ENCODE data around the gene SPOCD1. TPM values are rescaled to one million over a fixed set of nuclear protein-coding genes. Genes with fewer than 3 reads are reported as not detected.

SPOCD1 gene
- total RNA-seq, 1 donor from 2014 or later = not detected

- H3K4me1 ChIP-seq = peaks cover 31% of the 10 kb centered on the region
- DNase-seq = no peak
- no peaks in the 10 kb centered on the region for H3K36me3 ChIP-seq
- H3K27ac ChIP-seq (replicated peaks) = no peak overlapping the region
- intact Hi-C loops (cut with micrococcal nuclease) = loop anchor here (10.0 kb wide), 1 partner anchor 72 kb away; no protein-coding TSS in a partner anchor
- no peaks in the 10 kb centered on the region for H3K9me3 ChIP-seq (replicated peaks)
- no peak overlapping the region for H3K4me3 ChIP-seq
- H3K27me3 ChIP-seq (ENCODE audit: low read depth) = no peaks in the 10 kb centered on the region
- TF ChIP-seq CTCF (IDR thresholded peaks at IDR 0.05; ENCODE audit: borderline replicate concordance) = no peak
Observed at GRCh38 chr1:31786366-31787060, 29.3 kb downstream of the SPOCD1 start.

- DNase-seq = no peak
- peaks cover 36% of the 10 kb centered on the region for H3K4me1 ChIP-seq
- no peaks in the 10 kb centered on the region for H3K27me3 ChIP-seq (ENCODE audit: low read depth)
- no peaks in the 10 kb centered on the region for H3K9me3 ChIP-seq (replicated peaks)
- TF ChIP-seq CTCF (IDR thresholded peaks at IDR 0.05; ENCODE audit: borderline replicate concordance) = no peak
- no peak overlapping the region for H3K4me3 ChIP-seq
- intact Hi-C loops (cut with micrococcal nuclease) = loop anchor here (10.0 kb wide), 1 partner anchor 71 kb away; no protein-coding TSS in a partner anchor
- no peaks in the 10 kb centered on the region for H3K36me3 ChIP-seq
- H3K27ac ChIP-seq (replicated peaks) = no peak overlapping the region
Observed at GRCh38 chr1:31785947-31786290, 29.9 kb downstream of the SPOCD1 start.

GRCh38 chr1:31785020-31785946 lies 30.5 kb downstream of the SPOCD1 start:
- no peaks in the 10 kb centered on the region for H3K36me3 ChIP-seq

GRCh38 chr1:31784356-31785019 lies 31.3 kb downstream of the SPOCD1 start:
- H3K27me3 ChIP-seq (ENCODE audit: low read depth) = no peaks in the 10 kb centered on the region
- peaks cover 36% of the 10 kb centered on the region for H3K4me1 ChIP-seq
- no peak for TF ChIP-seq CTCF (IDR thresholded peaks at IDR 0.05; ENCODE audit: borderline replicate concordance)
- no peaks in the 10 kb centered on the region for H3K36me3 ChIP-seq
- intact Hi-C loops (cut with micrococcal nuclease) = loop anchor here (10.0 kb wide), 1 partner anchor 70 kb away; no protein-coding TSS in a partner anchor
- H3K4me3 ChIP-seq = no peak overlapping the region
- no peak overlapping the region for H3K27ac ChIP-seq (replicated peaks)
- no peak for DNase-seq
- H3K9me3 ChIP-seq (replicated peaks) = no peaks in the 10 kb centered on the region

More at GRCh38 chr1:31785020-31785946, 30.5 kb downstream of the SPOCD1 start:
- no peak for TF ChIP-seq CTCF (IDR thresholded peaks at IDR 0.05; ENCODE audit: borderline replicate concordance)
- H3K27ac ChIP-seq (replicated peaks) = no peak overlapping the region
- H3K27me3 ChIP-seq (ENCODE audit: low read depth) = no peaks in the 10 kb centered on the region
- no peaks in the 10 kb centered on the region for H3K9me3 ChIP-seq (replicated peaks)
- no peak overlapping the region for H3K4me3 ChIP-seq
- DNase-seq = no peak
- peaks cover 36% of the 10 kb centered on the region for H3K4me1 ChIP-seq
- intact Hi-C loops (cut with micrococcal nuclease) = loop anchor here (10.0 kb wide), 1 partner anchor 70 kb away; no protein-coding TSS in a partner anchor

GRCh38 chr1:31783846-31784245 lies 32.0 kb downstream of the SPOCD1 start:
- Histone ChIP-seq H3K4me3 (no peak overlapping the region), H3K9me3 (replicated peaks) (no peaks in the 10 kb centered on the region), H3K27ac (replicated peaks) (no peak overlapping the region), H3K27me3 (ENCODE audit: low read depth) (no peaks in the 10 kb centered on the region), H3K4me1 (peaks cover 32% of the 10 kb centered on the region), H3K36me3 (no peaks in the 10 kb centered on the region)
- intact Hi-C loops (cut with micrococcal nuclease) = loop anchor here (10.0 kb wide), 1 partner anchor 69 kb away; no protein-coding TSS in a partner anchor
- DNase-seq = no peak
- TF ChIP-seq CTCF (IDR thresholded peaks at IDR 0.05; ENCODE audit: borderline replicate concordance) = no peak

All from left ventricle myocardium inferior (tissue), 1 donor.